ENCODE results near the gene CPSF4. TPM values are rescaled to one million over a fixed set of nuclear protein-coding genes. Genes with fewer than 3 reads are reported as not detected.

CPSF4 gene
- total RNA-seq, 4 donors from 2014 or later, result 34.3 to 77.9 (median 50.1) TPM

- TF ChIP-seq CTCF (IDR thresholded peaks at IDR 0.05), result no peak
- no peak for TF ChIP-seq POLR2A (IDR thresholded peaks at IDR 0.05)
- TF ChIP-seq EP300 (IDR thresholded peaks at IDR 0.05), result no peak
- Histone ChIP-seq H3K4me3 (no peak overlapping the region), H3K27me3 (no peaks in the 10 kb centered on the region), H3K27ac (no peak overlapping the region), H3K36me3 (peaks cover 0 to 75% (median 7%) of the 10 kb centered on the region in 3 donors), H3K4me1 (peaks cover 0 to 60% (median 8%) of the 10 kb centered on the region in 4 donors), H3K9me3 (no peaks in the 10 kb centered on the region)
- no peak for DNase-seq (ENCODE audit: low spot score in 2 of 2)
- WGBS, 2 donors, result 89 to 90% methylated on average over 11 of the region's 11 CpGs
Observed at GRCh38 chr7:99460651-99461050, 21.9 kb downstream of the CPSF4 start.

DNA sequence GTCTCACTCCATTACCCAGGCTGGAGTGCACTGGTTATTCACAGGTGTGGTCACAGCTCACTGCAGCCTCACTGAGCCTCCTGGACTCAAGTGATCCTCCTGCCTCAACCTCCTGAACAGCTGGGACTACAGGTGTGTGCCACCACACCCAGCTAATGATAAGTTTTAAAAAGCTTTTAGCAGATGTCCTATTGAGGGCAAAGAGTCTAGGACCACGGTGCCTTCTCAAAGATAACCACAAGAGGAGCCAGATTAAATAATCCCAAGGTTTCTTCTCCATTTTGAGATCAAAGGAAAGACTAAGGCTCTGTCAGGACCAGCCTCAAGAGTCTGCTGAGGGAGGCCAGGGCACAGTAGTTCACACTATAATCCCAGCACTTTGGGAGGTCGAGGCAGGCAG lies 22.5 kb downstream of the CPSF4 start:
- no peak for DNase-seq (ENCODE audit: low spot score in 2 of 2)
- Histone ChIP-seq H3K27ac (no peak overlapping the region), H3K4me3 (no peak overlapping the region), H3K36me3 (peaks cover 0 to 70% (median 7%) of the 10 kb centered on the region in 3 donors), H3K27me3 (no peaks in the 10 kb centered on the region), H3K9me3 (no peaks in the 10 kb centered on the region), H3K4me1 (peaks cover 0 to 60% (median 8%) of the 10 kb centered on the region in 4 donors)
- no peak for TF ChIP-seq EP300 (IDR thresholded peaks at IDR 0.05)
- no peak for TF ChIP-seq CTCF (IDR thresholded peaks at IDR 0.05)
- no peak for TF ChIP-seq POLR2A (IDR thresholded peaks at IDR 0.05)
- WGBS, 2 donors, result 91 to 94% methylated on average over 2 of the region's 2 CpGs

DNA sequence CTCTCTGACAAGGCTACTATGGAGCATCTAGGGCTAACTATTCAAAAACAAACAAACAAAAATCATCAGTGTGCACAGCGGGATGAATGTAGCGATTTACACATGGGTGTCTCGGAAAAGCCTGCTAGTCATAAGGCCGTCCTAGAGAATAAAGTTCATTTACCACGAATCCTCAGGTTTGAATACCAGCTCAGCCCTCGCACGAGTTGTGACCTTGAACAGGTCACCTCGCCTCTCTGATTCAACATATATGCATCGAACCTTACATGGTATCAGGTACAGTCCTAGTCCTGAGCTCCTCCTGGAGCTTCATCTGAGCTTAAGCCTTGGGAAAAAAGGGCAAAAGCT lies 26.7 kb downstream of the CPSF4 start:
- no peak for TF ChIP-seq POLR2A (IDR thresholded peaks at IDR 0.05)
- TF ChIP-seq EP300 (IDR thresholded peaks at IDR 0.05), result no peak
- no peak for TF ChIP-seq CTCF (IDR thresholded peaks at IDR 0.05)
- peaks cover 0 to 51% (median 8%) of the 10 kb centered on the region in 4 donors for H3K4me1 ChIP-seq
- WGBS, 2 donors, result 3 to 6% methylated on average over 9 of the region's 9 CpGs

DNA sequence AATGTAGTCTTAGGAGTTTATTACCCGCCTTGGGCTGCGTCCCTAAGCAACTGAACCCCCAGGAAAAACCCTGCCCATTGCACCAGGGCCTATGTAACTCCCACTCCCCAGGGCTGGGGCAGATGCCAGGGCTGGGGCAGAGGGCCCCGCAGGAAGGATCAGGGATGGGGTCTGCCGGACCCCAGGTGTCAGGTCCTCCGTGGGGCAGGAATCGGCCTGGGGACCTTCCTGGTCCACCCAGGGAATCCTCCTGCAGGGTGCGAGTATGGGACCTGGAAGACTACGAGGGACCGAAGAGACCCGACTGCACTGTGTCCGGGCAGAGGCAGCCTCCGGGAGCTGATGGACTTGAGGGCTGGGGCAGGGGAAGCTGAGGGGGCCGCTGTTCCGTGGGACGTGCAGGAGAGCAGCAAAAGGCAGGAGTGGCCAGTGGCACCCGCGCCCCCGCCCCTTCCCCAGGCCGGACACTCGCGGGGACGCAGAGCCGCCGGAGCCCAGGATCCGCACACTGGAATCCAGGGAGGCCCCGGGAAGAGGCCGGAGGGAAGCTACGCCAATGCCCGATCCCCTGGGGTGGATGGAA lies 29.7 kb downstream of the CPSF4 start:
- Histone ChIP-seq H3K27ac (no peak overlapping the region), H3K4me3 (no peak overlapping the region), H3K4me1 (peaks cover 0 to 35% (median 13%) of the 10 kb centered on the region in 4 donors), H3K9me3 (no peaks in the 10 kb centered on the region), H3K27me3 (no peaks in the 10 kb centered on the region), H3K36me3 (peaks cover 0 to 11% (median 0%) of the 10 kb centered on the region in 3 donors)
- DNase-seq (ENCODE audit: low spot score in 2 of 2), result no peak
- TF ChIP-seq EP300 (IDR thresholded peaks at IDR 0.05) (no peak), POLR2A (IDR thresholded peaks at IDR 0.05) (no peak), CTCF (IDR thresholded peaks at IDR 0.05) (no peak)
- WGBS, 2 donors, result 81 to 86% methylated on average over 26 to 27 of the region's 29 CpGs

More for the DNA sequence above, 26.7 kb downstream of the CPSF4 start:
- H3K27me3 ChIP-seq, result no peaks in the 10 kb centered on the region
- peaks cover 0 to 28% (median 0%) of the 10 kb centered on the region in 3 donors for H3K36me3 ChIP-seq
- H3K27ac ChIP-seq, result peak overlapping the region; percentile 59 to 90 (median 88)
- no peak for DNase-seq (ENCODE audit: low spot score in 2 of 2)
- H3K9me3 ChIP-seq, result no peaks in the 10 kb centered on the region
- H3K4me3 ChIP-seq, result peak overlapping the region; percentile 81 to 96 (median 90)

- Histone ChIP-seq H3K9me3 (no peaks in the 10 kb centered on the region), H3K4me1 (peaks cover 0 to 31% (median 20%) of the 10 kb centered on the region in 4 donors), H3K36me3 (peaks cover 0 to under 1% (median 0%) of the 10 kb centered on the region in 3 donors), H3K27ac (peak overlapping the region in 2 of 4 donors; percentile 28 to 85), H3K4me3 (peak overlapping the region in 1 of 4 donors; percentile 18), H3K27me3 (no peaks in the 10 kb centered on the region)
- 41 to 47% methylated on average over 23 of the region's 23 CpGs for WGBS, 2 donors
- TF ChIP-seq POLR2A (IDR thresholded peaks at IDR 0.05), result no peak
- TF ChIP-seq EP300 (IDR thresholded peaks at IDR 0.05), result no peak
- TF ChIP-seq CTCF (IDR thresholded peaks at IDR 0.05), result no peak
- no peak for DNase-seq (ENCODE audit: low spot score in 2 of 2)
Observed at GRCh38 chr7:99469381-99470065, 30.8 kb downstream of the CPSF4 start.

Measured in tibial nerve (tissue), 4 donors.